HG03135 (cell line): Measurements from ENCODE around the gene HRH2.

Experiments used
- ATAC-seq: cut with Tn5 transposase; IDR thresholded peaks from one replicate; pipeline ENCODE4 v1.9.1; 2021; ENCODE audit warnings: mild to moderate bottlenecking, moderate library complexity; ENCODE audit not compliant: unreplicated experiment

The HRH2 gene

DNA sequence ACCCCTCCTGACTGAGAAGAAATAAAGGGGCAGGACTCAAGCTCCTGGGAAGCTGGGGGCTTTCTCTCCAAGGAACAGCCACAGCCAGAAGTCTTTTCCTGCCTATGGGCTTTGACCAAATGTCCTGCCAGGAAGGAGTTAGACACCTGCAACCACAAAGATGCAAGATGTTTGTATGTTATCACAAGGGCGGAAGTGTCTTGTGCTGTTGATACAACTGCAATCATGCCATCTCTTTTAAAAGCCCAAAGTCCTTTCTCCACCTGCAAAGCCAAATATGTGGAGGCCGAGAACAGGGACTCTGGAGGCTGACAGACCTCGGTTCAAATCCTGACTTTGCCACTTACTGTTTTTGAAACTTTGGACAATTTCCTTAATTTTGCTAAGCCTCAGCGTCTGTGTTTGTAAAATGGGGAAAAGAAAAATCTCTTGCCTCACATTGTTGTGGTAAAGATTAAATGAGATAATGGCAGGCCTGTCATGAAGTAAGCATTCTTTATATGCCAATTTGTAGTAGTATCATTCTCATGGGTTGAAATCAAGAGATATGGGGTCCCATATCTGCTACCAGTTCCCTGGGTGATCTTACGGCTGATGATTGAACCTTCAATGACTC is 17.0 kb downstream of the HRH2 start:
- ATAC-seq: no peak

DNA sequence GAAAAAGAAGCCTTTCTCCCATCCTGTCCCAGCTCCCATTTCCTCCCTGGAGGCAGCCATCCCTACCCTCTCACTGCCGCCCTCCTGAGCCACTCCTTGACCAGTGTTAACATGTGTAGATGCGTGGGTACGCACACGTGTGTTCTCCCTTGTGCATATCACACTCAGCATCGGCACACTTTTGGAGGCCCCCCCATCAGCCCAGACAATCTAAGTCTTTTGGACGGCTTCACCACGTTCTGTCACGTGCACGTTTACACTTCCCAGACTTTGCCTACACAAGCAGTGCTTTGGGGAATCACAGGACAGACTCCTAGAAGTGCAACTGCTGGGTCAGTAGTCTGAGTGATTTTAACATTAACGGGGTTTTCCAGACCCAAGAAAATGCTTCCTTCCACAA is 18.0 kb downstream of the HRH2 start:
- ATAC-seq: no peak

DNA sequence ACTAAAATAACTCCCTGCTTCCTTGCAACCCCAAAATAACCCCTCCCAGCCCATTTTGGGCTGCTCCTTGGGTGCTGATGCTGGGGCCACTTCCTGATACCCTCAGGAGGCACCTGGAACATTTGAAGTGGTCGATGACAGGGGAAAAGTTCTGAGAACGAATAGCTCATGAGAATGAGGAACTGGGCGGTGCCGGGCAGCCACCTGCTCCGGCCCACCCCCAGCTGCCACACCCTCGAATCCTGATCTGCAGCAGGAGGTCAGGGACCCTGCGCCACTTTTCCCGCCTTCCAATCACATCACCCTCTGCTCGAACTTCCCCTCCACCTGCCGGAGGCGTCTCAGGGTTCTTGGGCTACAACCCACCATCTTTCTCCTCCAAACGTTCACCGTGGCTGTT is 19.7 kb downstream of the HRH2 start:
- no peak for ATAC-seq

DNA sequence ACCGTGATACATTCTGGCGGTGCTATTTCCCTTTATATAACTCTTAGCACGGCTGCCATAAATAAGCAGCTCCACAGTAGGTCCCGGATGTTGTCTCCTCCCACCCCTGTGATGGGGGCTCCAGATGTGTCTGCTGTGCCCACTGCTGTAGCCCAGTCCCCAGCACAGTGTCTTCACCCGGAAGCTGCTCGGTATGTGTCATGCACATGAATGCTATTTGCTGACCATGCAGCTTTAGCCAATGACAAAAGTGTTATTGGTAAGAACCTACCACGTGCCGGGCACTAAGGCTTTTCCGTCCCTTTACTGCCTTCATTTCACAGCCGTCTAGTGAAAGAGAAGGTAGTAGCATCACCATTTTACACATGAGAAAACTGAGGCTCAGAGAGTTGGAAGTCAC is 20.2 kb downstream of the HRH2 start:
- ATAC-seq: no peak

DNA sequence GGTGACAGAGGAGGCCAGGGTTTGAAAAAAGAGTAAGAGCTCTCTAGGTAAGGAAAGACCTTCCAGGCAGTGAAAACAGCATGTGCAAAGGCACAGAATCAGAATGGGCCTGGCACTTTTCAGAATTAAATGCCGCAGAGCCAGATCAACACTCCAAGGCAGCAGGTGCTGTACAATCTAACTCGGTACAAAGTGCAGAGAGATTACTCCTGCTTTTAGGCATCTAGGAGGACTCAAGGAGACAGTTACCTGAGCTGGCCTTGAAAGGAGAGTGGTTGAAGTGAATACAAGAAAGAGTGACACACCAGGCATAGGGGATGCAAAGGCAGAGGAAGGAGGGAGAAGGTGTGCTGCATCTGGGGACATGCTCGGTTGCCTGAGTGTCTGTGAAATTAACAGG is 21.5 kb downstream of the HRH2 start:
- ATAC-seq: no peak

DNA sequence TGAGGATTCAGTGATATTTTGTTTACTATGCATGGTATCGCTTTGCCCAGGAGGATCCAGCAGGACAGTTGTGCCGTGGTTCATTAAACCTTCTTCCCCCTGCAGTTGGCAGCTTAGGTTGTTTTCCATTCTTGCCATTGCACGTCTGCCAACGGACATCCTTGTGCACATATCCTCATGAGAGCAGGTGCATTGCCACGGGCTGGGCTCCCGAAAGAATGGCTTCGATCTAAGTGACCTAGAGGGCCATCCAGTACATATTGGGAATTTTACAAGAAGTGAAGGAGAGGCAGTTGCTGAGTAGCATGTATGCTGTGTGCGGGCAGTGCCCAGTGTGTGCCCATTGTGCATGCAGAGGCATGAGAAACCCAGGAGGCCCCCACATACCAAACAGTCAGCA is 22.1 kb downstream of the HRH2 start:
- ATAC-seq: no peak

DNA sequence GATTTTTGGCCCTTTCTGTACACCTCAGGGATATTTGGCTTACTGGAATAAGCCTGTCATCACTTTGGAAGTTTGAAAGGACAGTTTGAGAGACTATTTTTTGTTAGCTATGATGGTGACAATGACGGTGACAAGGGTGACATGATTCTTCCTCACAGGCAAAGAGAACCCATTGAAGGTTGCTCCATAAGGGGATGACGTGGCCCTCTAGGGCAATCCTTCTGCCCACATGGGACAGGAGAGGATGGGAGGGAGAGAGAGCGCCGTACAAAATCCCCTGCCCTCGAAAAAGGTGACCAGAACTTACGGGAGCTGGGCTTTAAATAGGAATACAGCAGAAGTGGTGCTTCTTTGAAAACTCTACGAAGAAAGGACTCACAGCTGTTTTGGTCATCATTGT is 22.6 kb downstream of the HRH2 start:
- no peak for ATAC-seq

DNA sequence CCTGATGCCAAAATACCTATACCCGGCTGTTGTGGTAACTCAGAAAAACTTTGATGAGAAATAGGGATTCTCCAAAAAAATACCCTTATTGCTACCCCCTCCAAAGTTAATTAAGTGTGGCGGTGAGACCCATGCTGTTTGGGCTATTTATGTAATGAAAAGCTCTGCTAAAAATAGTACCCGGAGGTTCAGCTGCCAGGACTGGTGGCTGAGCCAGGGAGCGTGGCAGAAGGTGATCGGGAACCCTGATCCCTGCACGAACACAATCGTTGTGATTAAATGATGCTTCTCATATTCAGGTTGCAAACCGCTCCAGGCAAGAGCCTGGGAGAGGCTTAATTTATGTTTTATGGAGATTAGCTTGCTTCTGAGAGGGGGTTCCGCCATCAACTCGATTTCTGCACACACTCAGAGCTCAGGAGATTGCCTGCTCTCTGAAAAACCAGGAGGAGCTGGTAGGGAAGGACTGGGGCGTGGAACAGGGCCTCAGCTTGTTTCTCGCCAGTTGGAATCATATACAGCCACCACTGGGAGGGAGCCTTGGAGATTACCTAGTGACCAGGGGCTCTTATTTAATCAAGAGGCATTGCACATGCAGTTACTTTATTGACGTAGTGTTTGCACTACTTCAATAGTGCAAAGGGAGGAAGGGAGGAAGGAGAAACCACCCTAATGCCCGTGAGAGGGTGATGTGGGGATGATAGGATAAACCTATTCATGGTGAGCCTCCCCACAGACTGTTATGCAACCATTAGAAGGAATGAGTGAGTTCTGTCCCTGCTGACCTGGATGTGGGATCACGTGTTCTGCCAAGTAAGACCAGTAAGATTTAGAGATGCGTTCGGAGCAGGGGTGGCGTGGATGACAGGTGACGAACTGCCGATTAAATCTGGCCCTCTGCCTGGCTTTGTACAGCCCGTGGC is 23.4 kb downstream of the HRH2 start:
- no peak for ATAC-seq

DNA sequence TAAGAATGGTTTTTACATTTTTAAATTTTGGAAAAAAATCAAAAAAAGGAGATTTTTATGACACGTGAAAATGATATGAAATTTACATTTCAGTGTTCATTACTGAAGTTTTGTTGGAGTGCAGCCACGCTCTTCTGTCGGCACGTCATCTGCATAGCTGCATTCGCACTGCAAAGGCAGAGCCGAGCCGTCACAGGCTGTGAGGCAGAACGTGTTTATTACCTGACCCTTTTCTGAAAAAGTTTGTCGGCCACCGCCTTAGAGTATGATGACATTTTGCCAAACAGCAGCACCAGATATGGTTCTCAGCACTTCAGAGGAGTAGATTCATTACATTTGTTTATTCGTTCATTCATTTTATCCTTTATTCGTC is 24.1 kb downstream of the HRH2 start:
- ATAC-seq: no peak

DNA sequence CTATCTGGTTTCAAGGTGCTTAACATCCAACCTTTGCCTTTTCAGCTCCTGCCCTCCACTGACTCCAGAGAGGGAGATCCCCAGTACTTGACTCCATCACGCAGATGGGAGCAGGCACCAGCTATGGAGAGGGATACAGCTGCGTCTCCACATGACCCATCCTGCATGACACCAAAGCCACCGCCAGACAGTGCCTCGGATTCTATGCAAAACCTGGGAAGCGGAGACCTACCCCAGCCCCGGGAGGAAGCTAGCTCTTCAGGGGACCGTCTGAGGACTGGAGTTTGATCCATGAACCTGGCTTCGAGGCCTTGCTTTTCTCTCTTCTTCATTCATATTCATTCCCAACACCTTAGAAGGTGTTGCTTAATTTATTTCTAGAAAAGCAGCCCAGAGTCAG is 24.8 kb downstream of the HRH2 start:
- ATAC-seq: no peak

DNA sequence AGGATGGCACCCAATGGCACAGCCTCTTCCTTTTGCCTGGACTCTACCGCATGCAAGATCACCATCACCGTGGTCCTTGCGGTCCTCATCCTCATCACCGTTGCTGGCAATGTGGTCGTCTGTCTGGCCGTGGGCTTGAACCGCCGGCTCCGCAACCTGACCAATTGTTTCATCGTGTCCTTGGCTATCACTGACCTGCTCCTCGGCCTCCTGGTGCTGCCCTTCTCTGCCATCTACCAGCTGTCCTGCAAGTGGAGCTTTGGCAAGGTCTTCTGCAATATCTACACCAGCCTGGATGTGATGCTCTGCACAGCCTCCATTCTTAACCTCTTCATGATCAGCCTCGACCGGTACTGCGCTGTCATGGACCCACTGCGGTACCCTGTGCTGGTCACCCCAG is 25.4 kb downstream of the HRH2 start:
- no peak for ATAC-seq

DNA sequence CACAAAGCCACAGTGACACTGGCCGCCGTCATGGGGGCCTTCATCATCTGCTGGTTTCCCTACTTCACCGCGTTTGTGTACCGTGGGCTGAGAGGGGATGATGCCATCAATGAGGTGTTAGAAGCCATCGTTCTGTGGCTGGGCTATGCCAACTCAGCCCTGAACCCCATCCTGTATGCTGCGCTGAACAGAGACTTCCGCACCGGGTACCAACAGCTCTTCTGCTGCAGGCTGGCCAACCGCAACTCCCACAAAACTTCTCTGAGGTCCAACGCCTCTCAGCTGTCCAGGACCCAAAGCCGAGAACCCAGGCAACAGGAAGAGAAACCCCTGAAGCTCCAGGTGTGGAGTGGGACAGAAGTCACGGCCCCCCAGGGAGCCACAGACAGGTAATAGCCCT is 26.1 kb downstream of the HRH2 start:
- no peak for ATAC-seq

DNA sequence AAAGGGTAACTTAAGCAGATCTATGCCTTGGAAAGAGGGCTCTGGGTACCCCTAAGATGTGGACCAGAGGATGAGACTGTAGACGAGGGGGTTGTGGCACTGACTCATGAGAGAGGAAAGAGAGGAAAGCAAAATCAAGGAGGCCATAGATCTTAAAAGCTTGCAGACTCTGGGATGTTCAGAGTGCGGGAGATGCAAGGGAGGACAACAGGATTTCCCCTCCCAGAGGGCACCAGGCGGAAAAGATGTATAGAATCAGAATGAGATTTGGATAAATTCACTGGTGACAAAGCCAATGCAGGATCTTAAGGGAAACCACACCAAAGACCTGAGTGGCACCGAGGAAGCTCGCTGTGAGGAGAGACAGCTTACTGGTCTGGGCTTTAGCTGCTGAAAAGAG is 27.1 kb downstream of the HRH2 start:
- ATAC-seq: no peak

DNA sequence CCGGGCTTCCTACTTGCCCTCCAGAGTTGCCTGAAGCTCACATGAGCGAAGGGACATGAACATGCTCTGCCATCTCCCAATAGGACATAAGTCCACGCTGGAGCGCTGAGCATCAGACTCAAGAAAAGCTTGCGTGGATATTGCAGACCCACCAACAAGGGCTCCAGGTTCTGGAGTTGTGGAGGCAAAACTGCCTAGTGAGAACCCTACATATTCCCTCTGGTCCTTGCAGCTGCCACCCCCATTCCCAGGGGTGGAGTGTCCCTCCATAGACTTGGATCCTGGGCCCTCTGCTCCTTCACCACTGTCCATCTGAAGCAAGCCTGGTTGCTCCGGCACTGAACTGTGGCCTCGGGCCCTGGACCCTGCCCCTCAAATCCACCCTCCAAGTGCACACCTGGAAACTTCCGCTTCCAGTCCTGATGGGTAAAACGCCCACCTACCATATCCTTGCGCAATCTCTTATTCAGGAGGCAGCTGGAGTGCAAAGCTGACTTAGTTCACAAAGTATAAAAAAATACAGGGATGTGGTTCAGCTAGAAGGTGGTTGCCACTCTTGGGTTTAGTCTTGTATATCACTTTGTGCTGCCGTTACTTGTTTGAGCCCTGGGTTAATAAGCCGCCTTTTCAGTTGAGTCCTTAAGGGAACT is 28.0 kb downstream of the HRH2 start:
- no peak for ATAC-seq

DNA sequence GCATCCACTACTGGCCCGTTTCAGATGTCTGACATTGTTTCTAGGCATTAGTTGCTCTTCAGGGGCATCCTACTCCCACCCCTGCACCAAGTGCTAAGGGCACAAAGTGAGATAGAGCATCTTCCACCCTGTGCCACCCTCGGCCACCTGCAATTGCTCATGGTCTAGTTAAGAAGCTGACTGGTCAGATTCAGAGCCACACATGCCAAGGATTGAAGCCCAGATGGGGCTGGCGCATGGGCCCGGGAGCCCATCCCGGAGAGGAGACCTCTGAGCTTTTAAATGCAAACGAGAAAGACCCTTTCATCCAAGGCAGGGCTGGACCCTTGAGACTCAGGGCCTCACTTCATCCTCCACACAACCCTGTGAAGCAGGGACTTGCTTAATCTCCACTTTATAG is 28.5 kb downstream of the HRH2 start:
- no peak for ATAC-seq

DNA sequence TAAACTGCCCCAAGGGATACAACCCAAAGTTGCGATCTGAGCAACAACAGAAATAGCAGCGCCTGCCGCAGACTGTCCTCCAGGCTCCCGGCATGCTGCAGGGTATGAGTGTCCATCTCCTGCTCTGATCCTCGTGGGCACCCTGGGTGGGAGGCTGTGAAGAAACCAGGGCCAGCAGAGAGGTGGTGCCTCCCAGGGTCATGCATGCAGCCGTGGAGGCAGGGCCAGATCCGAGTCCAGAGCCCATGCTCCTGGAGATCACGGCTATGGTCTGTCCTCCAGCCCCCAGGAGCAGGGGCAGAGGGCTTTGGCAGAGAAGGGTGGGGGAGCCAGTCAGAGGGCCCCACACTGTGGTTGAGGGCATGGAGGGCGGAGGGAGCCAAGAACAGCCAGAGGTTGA is 29.0 kb downstream of the HRH2 start:
- no peak for ATAC-seq

DNA sequence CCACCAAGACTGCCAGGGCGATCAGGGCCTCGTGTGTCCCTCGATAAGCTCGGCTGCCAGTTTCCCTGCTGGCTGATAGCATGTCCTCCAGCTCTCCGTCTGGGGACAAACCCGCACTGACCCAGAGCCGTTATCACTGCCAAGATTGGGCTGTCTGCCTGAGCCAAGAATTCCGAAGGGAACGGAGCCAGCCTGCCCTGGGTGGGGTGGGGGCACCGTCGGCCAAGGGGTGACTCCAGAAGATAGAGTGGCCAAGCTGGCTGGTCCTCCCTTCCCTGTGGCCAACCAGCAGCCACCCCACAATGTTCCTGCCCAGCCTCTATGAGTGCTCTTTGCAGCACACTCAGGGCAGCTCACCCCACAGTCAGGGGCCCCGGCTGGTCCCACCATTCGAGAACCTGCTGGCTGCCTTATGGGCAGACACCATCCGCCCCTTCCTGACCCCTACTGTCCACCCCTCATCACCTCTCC is 29.4 kb downstream of the HRH2 start:
- ATAC-seq: no peak

DNA sequence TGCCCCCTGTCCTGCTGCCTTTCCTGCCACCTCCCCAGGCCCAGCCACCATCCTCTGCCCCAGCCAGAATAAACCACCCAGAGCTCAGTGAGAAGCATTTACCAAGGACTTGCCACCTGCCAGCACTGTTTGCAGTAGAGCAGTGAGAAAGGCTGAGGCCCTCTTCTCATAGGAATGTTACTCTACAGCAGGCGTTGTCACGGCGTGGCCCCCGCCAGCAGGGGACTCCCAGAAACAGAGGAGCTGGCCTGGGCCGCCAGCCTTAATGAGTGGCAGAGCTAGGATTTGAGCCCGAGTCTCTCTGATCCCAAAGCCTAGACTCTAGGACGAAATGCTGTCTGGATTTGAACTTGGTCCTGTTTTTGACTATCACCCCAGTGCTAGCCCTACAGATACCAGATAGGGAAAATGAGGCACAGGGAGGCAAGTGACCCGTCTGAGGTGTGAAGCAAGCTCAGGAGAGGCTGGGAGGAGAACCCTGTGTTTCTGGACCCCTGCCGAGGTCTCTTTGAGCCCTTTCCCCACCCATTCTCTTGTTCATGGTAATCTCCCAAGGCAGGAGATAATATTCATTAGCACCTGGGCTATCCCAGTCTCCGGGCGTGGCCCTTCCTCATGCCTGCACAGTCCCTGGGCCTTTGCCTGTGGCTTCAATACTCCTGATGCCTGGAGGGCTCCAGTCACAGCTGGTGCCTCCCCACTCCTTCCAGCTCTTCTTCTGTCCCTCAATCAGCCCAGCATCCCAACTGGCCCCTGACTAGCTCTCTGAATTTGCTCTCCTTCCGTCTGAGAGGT is 30.7 kb downstream of the HRH2 start:
- ATAC-seq: no peak

DNA sequence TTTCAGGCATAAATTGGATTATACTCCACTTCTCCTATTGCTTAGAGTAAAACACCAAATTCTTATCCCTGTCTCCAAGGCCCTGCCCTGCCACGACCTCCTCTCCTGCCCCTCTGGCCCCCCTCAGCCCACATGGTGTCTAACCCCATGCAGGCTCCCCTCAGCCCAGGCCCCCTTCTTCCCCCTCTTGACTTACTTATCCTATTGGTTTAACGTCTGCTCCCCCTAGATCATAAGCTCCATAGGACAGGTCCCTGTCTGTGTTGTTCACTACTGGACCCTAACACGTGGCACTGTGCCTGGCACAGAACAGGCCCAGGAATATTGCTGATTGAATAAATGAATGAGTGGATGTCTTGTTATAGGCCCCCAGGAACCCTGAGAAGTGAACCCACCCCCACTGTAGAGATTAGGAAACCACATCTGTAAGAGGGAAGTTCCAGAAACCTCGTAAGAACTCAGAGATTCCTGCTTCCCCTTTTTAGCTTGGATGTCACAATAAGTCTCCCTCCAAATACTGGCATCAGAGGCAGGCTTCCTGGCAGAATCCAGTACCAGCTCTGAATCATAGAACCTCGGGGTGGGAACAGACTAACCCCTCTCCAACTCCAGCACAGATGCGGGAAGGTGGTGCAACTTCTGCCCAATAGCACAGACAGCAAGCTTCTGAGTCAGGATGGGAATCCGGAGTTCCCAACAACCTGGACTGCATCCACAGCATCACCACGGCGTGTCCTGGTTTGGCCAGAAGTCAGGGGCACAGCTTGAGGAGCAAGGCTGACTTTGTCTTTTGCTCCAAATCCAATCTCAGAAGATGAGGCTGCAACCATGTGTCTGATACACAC is 31.5 kb downstream of the HRH2 start:
- no peak for ATAC-seq

DNA sequence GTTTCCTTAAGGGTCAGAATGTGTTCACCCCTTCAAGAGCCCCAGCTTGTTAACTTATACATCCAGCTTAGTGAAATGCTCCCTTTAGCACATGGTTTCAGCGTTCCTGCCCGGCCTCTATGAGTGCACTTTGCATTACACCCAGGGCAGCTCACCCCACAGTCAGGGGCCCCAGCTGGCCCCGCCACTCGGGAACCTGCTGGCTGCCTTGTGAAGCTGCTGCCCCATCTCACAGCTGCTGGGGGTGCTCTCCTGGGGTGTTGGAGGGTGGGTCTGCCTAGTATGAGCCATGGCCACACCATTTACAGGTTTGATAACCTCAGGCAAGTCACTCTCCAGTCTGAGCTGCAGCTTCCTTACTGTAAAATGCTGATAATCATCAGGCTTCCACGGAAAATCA is 32.2 kb downstream of the HRH2 start:
- ATAC-seq: no peak
